ENCODE measurements around the gene CRYGD.

CRYGD gene

DNA sequence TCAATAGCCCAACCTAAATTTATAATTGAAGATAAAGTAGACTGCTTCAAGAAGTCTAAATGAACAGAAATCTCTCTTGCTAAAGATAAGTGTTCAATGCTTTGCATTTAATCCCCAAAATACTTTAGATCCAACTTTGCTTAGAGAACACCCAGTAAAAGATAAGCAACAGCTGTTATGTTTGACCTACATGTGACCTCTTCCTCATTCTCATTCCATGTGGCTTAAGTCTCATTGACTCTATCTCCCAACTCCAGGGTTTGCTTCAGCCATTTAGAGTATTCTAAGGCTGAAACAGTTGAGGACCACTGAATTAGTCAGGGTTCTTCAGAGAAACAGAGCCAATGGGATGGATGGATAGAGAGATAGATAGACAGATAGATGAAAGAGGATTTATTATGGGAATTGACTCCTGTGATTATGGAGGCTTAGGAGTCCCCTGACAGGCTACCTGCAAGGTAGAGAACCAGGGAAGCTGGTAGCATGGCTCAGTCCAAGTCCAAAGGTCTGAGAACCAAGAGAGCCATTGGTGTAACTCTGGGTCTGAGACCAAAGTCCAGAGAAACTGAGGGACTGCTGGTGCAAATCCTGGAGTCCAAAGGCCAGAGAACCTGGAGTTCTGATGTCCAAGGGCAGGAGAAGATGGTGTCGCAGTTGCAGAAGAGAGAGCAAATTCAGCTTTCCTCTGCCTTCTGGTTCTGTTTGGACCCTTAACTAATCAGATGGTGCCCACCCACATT lies 32.1 kb downstream of the CRYGD start:
- no peak for DNase-seq
- no peaks in the 10 kb centered on the region for H3K36me3 Mint-ChIP-seq (ENCODE audit: insufficient read depth)
- no peak overlapping the region for H3K27ac Mint-ChIP-seq
- H3K9me3 Mint-ChIP-seq = no peaks in the 10 kb centered on the region
- peaks cover 0 to 15% of the 10 kb centered on the region in 2 donors for H3K27me3 Mint-ChIP-seq
- H3K4me1 Mint-ChIP-seq (ENCODE audit: low read depth in 2 of 2) = no peaks in the 10 kb centered on the region
- H3K4me3 Mint-ChIP-seq = no peak overlapping the region
- ATAC-seq (replicated peaks) = no peak

DNA sequence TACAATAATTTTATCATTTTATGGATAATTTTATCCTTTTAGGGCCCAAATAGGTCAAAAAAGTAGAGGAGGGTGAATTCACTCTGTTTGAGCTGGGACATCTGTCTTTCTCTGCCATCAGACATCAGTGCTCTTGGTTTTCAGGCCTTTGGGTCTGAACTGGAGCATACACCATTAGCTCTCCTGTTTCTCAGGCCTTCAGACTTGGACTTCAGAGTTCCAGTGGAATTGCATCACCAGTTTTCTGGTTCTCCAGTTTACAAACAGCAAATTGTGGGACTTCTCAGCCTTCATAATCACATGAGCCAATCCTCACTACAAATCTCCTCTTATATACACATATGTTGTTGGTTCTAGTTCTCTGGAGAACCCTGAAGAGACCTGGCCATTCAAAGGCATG lies 33.9 kb downstream of the CRYGD start:
- H3K9me3 Mint-ChIP-seq = no peaks in the 10 kb centered on the region
- DNase-seq = no peak
- no peak for ATAC-seq (replicated peaks)
- H3K27ac Mint-ChIP-seq = no peak overlapping the region
- no peaks in the 10 kb centered on the region for H3K36me3 Mint-ChIP-seq (ENCODE audit: insufficient read depth)
- H3K27me3 Mint-ChIP-seq = peaks cover 0 to 22% of the 10 kb centered on the region in 2 donors
- no peak overlapping the region for H3K4me3 Mint-ChIP-seq
- H3K4me1 Mint-ChIP-seq (ENCODE audit: low read depth in 2 of 2) = no peaks in the 10 kb centered on the region

GRCh38 chr2:208086029-208086428 lies 38.3 kb downstream of the CRYGD start:
- Mint-ChIP-seq H3K27ac (no peak overlapping the region), H3K4me1 (ENCODE audit: low read depth in 2 of 2) (no peaks in the 10 kb centered on the region), H3K27me3 (peaks cover 22 to 39% of the 10 kb centered on the region in 2 donors), H3K9me3 (no peaks in the 10 kb centered on the region), H3K4me3 (no peak overlapping the region), H3K36me3 (ENCODE audit: insufficient read depth) (no peaks in the 10 kb centered on the region)
- no peak for ATAC-seq (replicated peaks)
- DNase-seq = no peak

- no peak overlapping the region for H3K4me3 Mint-ChIP-seq
- H3K9me3 Mint-ChIP-seq = no peaks in the 10 kb centered on the region
- ATAC-seq (replicated peaks) (no peak), DNase-seq (no peak)
- H3K27me3 Mint-ChIP-seq = peaks cover 38 to 55% of the 10 kb centered on the region in 2 donors
- no peaks in the 10 kb centered on the region for H3K4me1 Mint-ChIP-seq (ENCODE audit: low read depth in 2 of 2)
- no peaks in the 10 kb centered on the region for H3K36me3 Mint-ChIP-seq (ENCODE audit: insufficient read depth)
- no peak overlapping the region for H3K27ac Mint-ChIP-seq
Observed at GRCh38 chr2:208083807-208084206, 40.5 kb downstream of the CRYGD start.

DNA sequence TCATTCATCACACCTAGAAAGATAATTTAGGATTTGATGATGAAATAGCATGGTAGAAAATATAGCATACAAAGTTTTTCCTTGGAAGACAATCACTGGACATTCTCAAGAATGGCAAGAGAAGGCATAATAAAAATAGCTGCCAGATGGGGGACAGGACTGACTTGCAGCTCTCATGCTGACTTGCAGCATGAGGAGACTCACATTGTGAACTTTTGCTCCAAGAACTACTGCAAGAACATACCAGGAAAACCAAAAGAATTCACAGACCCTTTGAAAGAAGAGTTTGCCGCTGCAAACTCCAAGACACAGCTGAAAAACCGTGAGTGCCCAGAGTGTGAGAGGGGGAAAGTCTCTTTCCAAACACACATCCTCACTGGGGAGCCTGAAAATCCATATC lies 47.0 kb downstream of the CRYGD start:
- no peaks in the 10 kb centered on the region for H3K9me3 Mint-ChIP-seq
- no peak overlapping the region for H3K27ac Mint-ChIP-seq
- no peaks in the 10 kb centered on the region for H3K4me1 Mint-ChIP-seq (ENCODE audit: low read depth in 2 of 2)
- no peak for DNase-seq
- H3K27me3 Mint-ChIP-seq = peaks cover 70 to 74% of the 10 kb centered on the region in 2 donors
- H3K4me3 Mint-ChIP-seq = no peak overlapping the region
- no peak for ATAC-seq (replicated peaks)
- peaks cover 4% of the 10 kb centered on the region for H3K36me3 Mint-ChIP-seq (ENCODE audit: insufficient read depth)

DNA sequence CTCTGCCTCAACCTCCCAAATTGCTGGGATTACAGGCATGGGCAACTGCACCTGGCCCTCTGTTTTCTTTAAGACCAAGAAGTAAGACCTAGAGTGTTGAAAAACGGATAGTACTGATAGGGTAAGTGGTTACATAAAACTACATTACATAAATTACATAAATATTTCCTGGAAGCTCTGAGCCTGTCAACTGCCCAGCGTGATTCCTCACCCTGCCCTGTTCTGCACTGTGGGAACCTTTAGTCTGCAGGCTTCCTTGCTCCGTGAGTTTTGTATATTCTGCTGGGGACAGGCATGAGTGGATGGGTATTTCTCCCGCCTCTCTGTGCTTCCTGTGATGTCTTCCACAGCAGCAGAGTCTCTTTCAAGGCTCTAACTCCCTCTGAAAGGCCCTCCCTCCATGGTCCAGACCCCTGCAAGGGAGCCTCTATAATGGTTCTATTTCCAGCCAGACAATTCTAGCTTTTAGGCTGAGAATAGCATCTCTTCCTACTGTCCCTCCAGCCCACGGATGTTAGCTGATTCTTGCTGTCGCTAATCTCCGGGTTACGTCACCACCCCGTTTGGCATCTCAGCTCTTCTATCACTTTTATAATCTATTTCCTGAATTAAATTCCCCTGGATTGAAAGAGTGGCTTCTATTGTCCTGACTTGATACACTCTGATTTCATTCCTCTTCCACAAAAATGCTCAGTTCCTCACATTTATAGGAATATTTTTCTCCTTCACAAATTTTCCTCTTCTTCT lies 49.5 kb downstream of the CRYGD start:
- H3K4me1 Mint-ChIP-seq (ENCODE audit: low read depth in 2 of 2) = no peaks in the 10 kb centered on the region
- peaks cover 56 to 58% of the 10 kb centered on the region in 2 donors for H3K27me3 Mint-ChIP-seq
- no peak overlapping the region for H3K4me3 Mint-ChIP-seq
- H3K27ac Mint-ChIP-seq = no peak overlapping the region
- H3K36me3 Mint-ChIP-seq (ENCODE audit: insufficient read depth) = peaks cover 4% of the 10 kb centered on the region
- DNase-seq = no peak
- H3K9me3 Mint-ChIP-seq = no peaks in the 10 kb centered on the region
- no peak for ATAC-seq (replicated peaks)

- Mint-ChIP-seq H3K4me1 (ENCODE audit: low read depth in 2 of 2) (no peaks in the 10 kb centered on the region), H3K36me3 (ENCODE audit: insufficient read depth) (peaks cover 4% of the 10 kb centered on the region), H3K27ac (no peak overlapping the region), H3K4me3 (no peak overlapping the region), H3K9me3 (no peaks in the 10 kb centered on the region), H3K27me3 (peaks cover 32 to 34% of the 10 kb centered on the region in 2 donors)
- peak; percentile 43 to 59 (median 45) for DNase-seq
- peak; percentile 67 for ATAC-seq (replicated peaks)
Observed at GRCh38 chr2:208072250-208072892, 52.0 kb downstream of the CRYGD start.
